Upper lobe of left lung (tissue), 4 donors: Measurements from ENCODE around the gene TCN2.

Experiments used
- CTCF ChIP-seq, 6 experiments: fragments of 450-650 bp in 4 of 6; fragments of 200-600 bp in 2 of 6; sonication (generic) in 2 of 6; IDR thresholded peaks; one replicate each; pipeline ENCODE4 v1.5.1; 2016 to 2019; ENCODE audit warnings: antibody characterized with exemption in 6 of 6
- EP300 ChIP-seq, 4 donors: sonication (generic); formaldehyde crosslinking; IDR thresholded peaks; one replicate each; pipeline ENCODE4 v1.5.1; 2017; ENCODE audit warnings: antibody characterized with exemption in 4 of 4, control low read depth in 2 of 4
- POLR2A ChIP-seq, 4 donors: fragments of 450-650 bp; IDR thresholded peaks; one replicate each; pipeline ENCODE4 v1.5.1; 2016 to 2017; ENCODE audit warnings: antibody characterized with exemption in 4 of 4, mild to moderate bottlenecking in 2 of 4

GRCh38 chr22:30565341-30565740, 41.6 kb upstream of the TCN2 start:
- TF ChIP-seq POLR2A (IDR thresholded peaks at IDR 0.05), result no peak
- no peak for TF ChIP-seq CTCF (IDR thresholded peaks at IDR 0.05)
- no peak for TF ChIP-seq EP300 (IDR thresholded peaks at IDR 0.05)
